ENCODE data around the gene HOXB9. TPM values are rescaled to one million over a fixed set of nuclear protein-coding genes. Genes with fewer than 3 reads are reported as not detected.

Gene HOXB9
- total RNA-seq, 1 donor from 2014 or later, result 0.10 TPM

- no peak for DNase-seq
These were observed 13.0 kb upstream of the HOXB9 start for GRCh38 chr17:48639136-48639535.

GRCh38 chr17:48637323-48638260 is 11.4 kb upstream of the HOXB9 start:
- DNase-seq, result no peak

- DNase-seq, result peak; percentile 43
These were observed 10.2 kb upstream of the HOXB9 start for GRCh38 chr17:48636177-48637018.

- DNase-seq, result no peak
These were observed 8.5 kb upstream of the HOXB9 start for GRCh38 chr17:48634493-48635208.

- no peak for DNase-seq
These were observed 7.1 kb upstream of the HOXB9 start for GRCh38 chr17:48633266-48633677.

GRCh38 chr17:48632579-48633265 is 6.6 kb upstream of the HOXB9 start:
- no peak for DNase-seq

GRCh38 chr17:48631693-48632578 is 5.8 kb upstream of the HOXB9 start:
- DNase-seq, result no peak

- DNase-seq, result no peak
These were observed 5.0 kb upstream of the HOXB9 start for GRCh38 chr17:48630925-48631692.

- no peak for DNase-seq
These were observed 4.1 kb upstream of the HOXB9 start for GRCh38 chr17:48630009-48630924.

- no peak for DNase-seq
These were observed 3.2 kb upstream of the HOXB9 start for GRCh38 chr17:48629411-48629759.

- no peak for DNase-seq
These were observed 2.7 kb upstream of the HOXB9 start for GRCh38 chr17:48628649-48629410.

GRCh38 chr17:48627623-48628521 is 1.7 kb upstream of the HOXB9 start:
- no peak for DNase-seq

GRCh38 chr17:48627118-48627597 is 1.0 kb upstream of the HOXB9 start:
- no peak for DNase-seq

- DNase-seq, result no peak
These were observed 488 bp downstream of the HOXB9 start for GRCh38 chr17:48625495-48626244.

GRCh38 chr17:48624544-48625494 is 1.3 kb downstream of the HOXB9 start:
- no peak for DNase-seq
